SKM-1 treated with dmso at 0.1 percent for 144 hours (cell line): ENCODE data around the gene TGFBR3.

Source experiments
- DNase-seq: peaks from one replicate; lab custom pipeline; 2025; ENCODE audit not compliant: unreplicated experiment; lab: John Stamatoyannopoulos, UW

TGFBR3 gene

GRCh38 chr1:91803847-91804545, 82.0 kb downstream of the TGFBR3 start:
- DNase-seq, result peak; percentile 81

GRCh38 chr1:91803123-91803522, 82.8 kb downstream of the TGFBR3 start:
- no peak for DNase-seq

GRCh38 chr1:91801496-91802115, 84.3 kb downstream of the TGFBR3 start:
- DNase-seq, result no peak

GRCh38 chr1:91799863-91800262, 86.1 kb downstream of the TGFBR3 start:
- DNase-seq, result no peak

- no peak for DNase-seq
Observed at GRCh38 chr1:91799159-91799558, 86.8 kb downstream of the TGFBR3 start.

- no peak for DNase-seq
Observed at GRCh38 chr1:91798740-91799139, 87.2 kb downstream of the TGFBR3 start.

- no peak for DNase-seq
Observed at GRCh38 chr1:91798241-91798648, 87.7 kb downstream of the TGFBR3 start.

GRCh38 chr1:91797164-91797563, 88.8 kb downstream of the TGFBR3 start:
- DNase-seq, result no peak

- DNase-seq, result no peak
Observed at GRCh38 chr1:91796390-91796654, 89.6 kb downstream of the TGFBR3 start.

- DNase-seq, result no peak
Observed at GRCh38 chr1:91795591-91796389, 90.2 kb downstream of the TGFBR3 start.

- DNase-seq, result no peak
Observed at GRCh38 chr1:91793877-91794276, 92.1 kb downstream of the TGFBR3 start.

- DNase-seq, result no peak
Observed at GRCh38 chr1:91793189-91793588, 92.8 kb downstream of the TGFBR3 start.

GRCh38 chr1:91792489-91793071, 93.4 kb downstream of the TGFBR3 start:
- DNase-seq, result no peak

GRCh38 chr1:91791691-91792488, 94.1 kb downstream of the TGFBR3 start:
- no peak for DNase-seq

- DNase-seq, result no peak
Observed at GRCh38 chr1:91791103-91791502, 94.8 kb downstream of the TGFBR3 start.

- no peak for DNase-seq
Observed at GRCh38 chr1:91790392-91790791, 95.6 kb downstream of the TGFBR3 start.

GRCh38 chr1:91789273-91789997, 96.5 kb downstream of the TGFBR3 start:
- DNase-seq, result no peak

- DNase-seq, result no peak
Observed at GRCh38 chr1:91787919-91788318, 98.0 kb downstream of the TGFBR3 start.

- no peak for DNase-seq
Observed at GRCh38 chr1:91784616-91785015, 101.3 kb downstream of the TGFBR3 start.

- DNase-seq, result no peak
Observed at GRCh38 chr1:91784191-91784590, 101.8 kb downstream of the TGFBR3 start.
